Measurements from ENCODE around the gene TMPRSS11A. TPM values are rescaled to one million over a fixed set of nuclear protein-coding genes. Genes with fewer than 3 reads are reported as not detected.

The TMPRSS11A gene
- total RNA-seq, 1 donor from 2014 or later, result not detected

GRCh38 chr4:67892905-67893304, 70.4 kb downstream of the TMPRSS11A start:
- H3K9ac ChIP-seq, result no peak overlapping the region
- no peaks in the 10 kb centered on the region for H3K27me3 ChIP-seq
- H3K4me1 ChIP-seq, result no peaks in the 10 kb centered on the region
- H3F3A ChIP-seq (ENCODE audit: low read depth), result no peaks in the 10 kb centered on the region
- no peak for TF ChIP-seq EZH2phosphoT487 (IDR thresholded peaks at IDR 0.05)
- TF ChIP-seq, protein P1, sequence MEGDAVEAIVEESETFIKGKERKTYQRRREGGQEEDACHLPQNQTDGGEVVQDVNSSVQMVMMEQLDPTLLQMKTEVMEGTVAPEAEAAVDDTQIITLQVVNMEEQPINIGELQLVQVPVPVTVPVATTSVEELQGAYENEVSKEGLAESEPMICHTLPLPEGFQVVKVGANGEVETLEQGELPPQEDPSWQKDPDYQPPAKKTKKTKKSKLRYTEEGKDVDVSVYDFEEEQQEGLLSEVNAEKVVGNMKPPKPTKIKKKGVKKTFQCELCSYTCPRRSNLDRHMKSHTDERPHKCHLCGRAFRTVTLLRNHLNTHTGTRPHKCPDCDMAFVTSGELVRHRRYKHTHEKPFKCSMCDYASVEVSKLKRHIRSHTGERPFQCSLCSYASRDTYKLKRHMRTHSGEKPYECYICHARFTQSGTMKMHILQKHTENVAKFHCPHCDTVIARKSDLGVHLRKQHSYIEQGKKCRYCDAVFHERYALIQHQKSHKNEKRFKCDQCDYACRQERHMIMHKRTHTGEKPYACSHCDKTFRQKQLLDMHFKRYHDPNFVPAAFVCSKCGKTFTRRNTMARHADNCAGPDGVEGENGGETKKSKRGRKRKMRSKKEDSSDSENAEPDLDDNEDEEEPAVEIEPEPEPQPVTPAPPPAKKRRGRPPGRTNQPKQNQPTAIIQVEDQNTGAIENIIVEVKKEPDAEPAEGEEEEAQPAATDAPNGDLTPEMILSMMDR (IDR thresholded peaks at IDR 0.05), result peak; percentile 21
- Mint-ChIP-seq H3K4me3 (no peak overlapping the region), H3K9me3 (no peaks in the 10 kb centered on the region), H3K27me3 (ENCODE audit: insufficient read depth, low read depth) (peaks cover 5% of the 10 kb centered on the region), H3K36me3 (no peaks in the 10 kb centered on the region), H3K4me1 (no peaks in the 10 kb centered on the region), H3K27ac (no peak overlapping the region)
- no peaks in the 10 kb centered on the region for H3K9me3 ChIP-seq (ENCODE audit: low read depth)
- H3K79me2 ChIP-seq (ENCODE audit: low read depth), result no peaks in the 10 kb centered on the region
- no peak overlapping the region for H3K4me3 ChIP-seq
- no peaks in the 10 kb centered on the region for H3K36me3 ChIP-seq
- H4K20me1 ChIP-seq (ENCODE audit: low read depth), result no peaks in the 10 kb centered on the region
- H2AFZ ChIP-seq (replicated peaks), result peak overlapping the region; percentile 0
- no peak overlapping the region for H3K27ac ChIP-seq
- peak; percentile 25 for DNase-seq (ENCODE audit: low spot score)
- no peak overlapping the region for H3K4me2 ChIP-seq

DNA sequence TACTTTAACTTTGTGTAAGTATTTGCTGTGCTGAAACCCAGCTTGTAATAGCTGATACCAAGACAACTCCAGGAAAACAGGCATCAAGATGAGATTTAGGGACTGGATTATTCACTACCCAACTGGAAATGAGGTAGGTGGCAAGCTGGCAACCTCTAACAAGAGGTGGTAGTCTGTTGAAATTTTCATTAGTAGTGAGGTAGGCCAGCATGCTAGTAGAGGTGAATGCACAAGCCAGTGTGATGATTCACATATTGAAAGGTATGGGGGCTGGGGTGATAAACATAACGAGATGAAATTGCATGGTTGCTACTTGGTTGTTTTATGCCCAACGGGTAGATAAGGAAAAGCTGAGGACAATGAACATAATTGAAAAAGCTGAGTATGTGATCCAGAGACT, 71.0 kb downstream of the TMPRSS11A start:
- H3K4me1 Mint-ChIP-seq, result no peaks in the 10 kb centered on the region
- peaks cover 5% of the 10 kb centered on the region for H3K27me3 Mint-ChIP-seq (ENCODE audit: insufficient read depth, low read depth)
- Histone ChIP-seq H3F3A (ENCODE audit: low read depth) (no peaks in the 10 kb centered on the region), H3K27ac (no peak overlapping the region), H3K27me3 (no peaks in the 10 kb centered on the region), H3K4me2 (no peak overlapping the region), H4K20me1 (ENCODE audit: low read depth) (no peaks in the 10 kb centered on the region), H2AFZ (replicated peaks) (no peak overlapping the region), H3K9ac (no peak overlapping the region), H3K79me2 (ENCODE audit: low read depth) (no peaks in the 10 kb centered on the region), H3K4me3 (no peak overlapping the region), H3K4me1 (no peaks in the 10 kb centered on the region), H3K36me3 (no peaks in the 10 kb centered on the region), H3K9me3 (ENCODE audit: low read depth) (no peaks in the 10 kb centered on the region)
- H3K36me3 Mint-ChIP-seq, result no peaks in the 10 kb centered on the region
- H3K27ac Mint-ChIP-seq, result no peak overlapping the region
- DNase-seq (ENCODE audit: low spot score), result no peak
- H3K4me3 Mint-ChIP-seq, result no peak overlapping the region
- no peak for TF ChIP-seq EZH2 (IDR thresholded peaks at IDR 0.05)
- TF ChIP-seq, protein P1 (IDR thresholded peaks at IDR 0.05), result no peak
- no peak for TF ChIP-seq EZH2phosphoT487 (IDR thresholded peaks at IDR 0.05)
- no peaks in the 10 kb centered on the region for H3K9me3 Mint-ChIP-seq

DNA sequence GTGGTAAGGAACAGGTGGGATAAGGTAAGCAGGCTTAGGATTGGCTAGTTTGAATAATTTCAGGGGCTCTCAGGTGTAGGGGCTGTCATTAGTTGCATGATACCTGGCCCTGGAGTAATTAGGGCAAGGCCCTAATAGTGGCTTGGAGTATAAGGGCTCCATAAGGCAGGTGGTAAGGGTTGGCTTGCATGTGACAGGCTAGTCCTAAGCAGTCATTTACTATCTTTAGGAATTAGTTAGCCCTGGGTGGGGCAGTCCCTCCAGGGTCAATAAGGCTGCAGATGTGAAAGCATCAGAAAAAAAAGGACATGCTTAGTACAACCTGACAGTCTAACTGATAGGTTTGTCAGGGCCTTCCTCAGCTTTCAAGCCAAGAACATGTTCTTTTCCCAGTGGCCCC, 71.6 kb downstream of the TMPRSS11A start:
- H3K27ac ChIP-seq, result no peak overlapping the region
- no peak overlapping the region for H2AFZ ChIP-seq (replicated peaks)
- no peaks in the 10 kb centered on the region for H3K36me3 ChIP-seq
- no peak overlapping the region for H3K4me3 ChIP-seq
- no peaks in the 10 kb centered on the region for H3K9me3 ChIP-seq (ENCODE audit: low read depth)
- no peaks in the 10 kb centered on the region for H3F3A ChIP-seq (ENCODE audit: low read depth)
- H3K4me3 Mint-ChIP-seq, result no peak overlapping the region
- H3K27ac Mint-ChIP-seq, result no peak overlapping the region
- no peaks in the 10 kb centered on the region for H3K27me3 ChIP-seq
- no peak overlapping the region for H3K9ac ChIP-seq
- H4K20me1 ChIP-seq (ENCODE audit: low read depth), result no peaks in the 10 kb centered on the region
- H3K4me1 Mint-ChIP-seq, result no peaks in the 10 kb centered on the region
- H3K79me2 ChIP-seq (ENCODE audit: low read depth), result no peaks in the 10 kb centered on the region
- H3K36me3 Mint-ChIP-seq, result no peaks in the 10 kb centered on the region
- H3K27me3 Mint-ChIP-seq (ENCODE audit: insufficient read depth, low read depth), result peaks cover 5% of the 10 kb centered on the region
- H3K4me1 ChIP-seq, result no peaks in the 10 kb centered on the region
- no peak overlapping the region for H3K4me2 ChIP-seq
- TF ChIP-seq EZH2phosphoT487 (IDR thresholded peaks at IDR 0.05) (no peak), EZH2 (IDR thresholded peaks at IDR 0.05) (no peak)
- TF ChIP-seq, protein P1 (IDR thresholded peaks at IDR 0.05), result no peak
- H3K9me3 Mint-ChIP-seq, result no peaks in the 10 kb centered on the region
- no peak for DNase-seq (ENCODE audit: low spot score)

Data from neural progenitor cell (in vitro differentiated cells).